ENCODE measurements around the gene SIDT2.
"Not testable (repeated sequence)": the region's sequence is repeated elsewhere in the genome, so short reads cannot be mapped to it uniquely, and the experiment has no call there.

Gene SIDT2

GRCh38 chr11:117177534-117178209, 871 bp upstream of the SIDT2 start:
- in situ Hi-C loops (cut with HindIII; ENCODE audit: low pct_unique_long_range_greater_than_20kb, low sequenced_read_pairs): no loop called here
- TF ChIP-seq JUND (IDR thresholded peaks at IDR 0.05; ENCODE audit: low read depth): no peak
- DNase-seq (ENCODE audit: low read depth in 1 of 2, low spot score in 1 of 2): no peak

GRCh38 chr11:117179048-117179999, 781 bp downstream of the SIDT2 start:
- in situ Hi-C loops (cut with HindIII; ENCODE audit: low pct_unique_long_range_greater_than_20kb, low sequenced_read_pairs): no loop called here
- TF ChIP-seq JUND (IDR thresholded peaks at IDR 0.05; ENCODE audit: low read depth): no peak
- peak in 1 of 2 experiments; percentile 36 for DNase-seq (ENCODE audit: low read depth in 1 of 2, low spot score in 1 of 2)

- TF ChIP-seq JUND (IDR thresholded peaks at IDR 0.05; ENCODE audit: low read depth): no peak
- no peak for DNase-seq (ENCODE audit: low read depth in 1 of 2, low spot score in 1 of 2)
- in situ Hi-C loops (cut with HindIII; ENCODE audit: low pct_unique_long_range_greater_than_20kb, low sequenced_read_pairs): no loop called here
Observed at GRCh38 chr11:117180020-117180419, 1.5 kb downstream of the SIDT2 start.

GRCh38 chr11:117180661-117181585, 2.4 kb downstream of the SIDT2 start:
- DNase-seq (ENCODE audit: low read depth in 1 of 2, low spot score in 1 of 2): peak; percentile 65 to 92
- in situ Hi-C loops (cut with HindIII; ENCODE audit: low pct_unique_long_range_greater_than_20kb, low sequenced_read_pairs): no loop called here
- no peak for TF ChIP-seq JUND (IDR thresholded peaks at IDR 0.05; ENCODE audit: low read depth)

- in situ Hi-C loops (cut with HindIII; ENCODE audit: low pct_unique_long_range_greater_than_20kb, low sequenced_read_pairs): no loop called here
- TF ChIP-seq JUND (IDR thresholded peaks at IDR 0.05; ENCODE audit: low read depth): no peak
Observed at GRCh38 chr11:117181586-117182550, 3.3 kb downstream of the SIDT2 start.

GRCh38 chr11:117182551-117182935, 4.0 kb downstream of the SIDT2 start:
- TF ChIP-seq JUND (IDR thresholded peaks at IDR 0.05; ENCODE audit: low read depth): no peak
- DNase-seq (ENCODE audit: low read depth in 1 of 2, low spot score in 1 of 2): no peak
- in situ Hi-C loops (cut with HindIII; ENCODE audit: low pct_unique_long_range_greater_than_20kb, low sequenced_read_pairs): no loop called here

More at GRCh38 chr11:117181586-117182550, 3.3 kb downstream of the SIDT2 start:
- no peak for DNase-seq (ENCODE audit: low read depth in 1 of 2, low spot score in 1 of 2)

GRCh38 chr11:117183178-117183577, 4.6 kb downstream of the SIDT2 start:
- in situ Hi-C loops (cut with HindIII; ENCODE audit: low pct_unique_long_range_greater_than_20kb, low sequenced_read_pairs): not testable (repeated sequence)

GRCh38 chr11:117183724-117184349, 5.3 kb downstream of the SIDT2 start:
- TF ChIP-seq JUND (IDR thresholded peaks at IDR 0.05; ENCODE audit: low read depth): no peak
- in situ Hi-C loops (cut with HindIII; ENCODE audit: low pct_unique_long_range_greater_than_20kb, low sequenced_read_pairs): no loop called here

More at GRCh38 chr11:117183178-117183577, 4.6 kb downstream of the SIDT2 start:
- DNase-seq (ENCODE audit: low read depth in 1 of 2, low spot score in 1 of 2): not testable (repeated sequence)

GRCh38 chr11:117185736-117186430, 7.3 kb downstream of the SIDT2 start:
- in situ Hi-C loops (cut with HindIII; ENCODE audit: low pct_unique_long_range_greater_than_20kb, low sequenced_read_pairs): no loop called here
- TF ChIP-seq JUND (IDR thresholded peaks at IDR 0.05; ENCODE audit: low read depth): no peak
- DNase-seq (ENCODE audit: low read depth in 1 of 2, low spot score in 1 of 2): no peak

More at GRCh38 chr11:117183724-117184349, 5.3 kb downstream of the SIDT2 start:
- peak; percentile 68 to 95 for DNase-seq (ENCODE audit: low read depth in 1 of 2, low spot score in 1 of 2)

GRCh38 chr11:117186431-117186761, 7.9 kb downstream of the SIDT2 start:
- DNase-seq (ENCODE audit: low read depth in 1 of 2, low spot score in 1 of 2): no peak
- in situ Hi-C loops (cut with HindIII; ENCODE audit: low pct_unique_long_range_greater_than_20kb, low sequenced_read_pairs): no loop called here
- no peak for TF ChIP-seq JUND (IDR thresholded peaks at IDR 0.05; ENCODE audit: low read depth)

All from T47D (cell line).